Mesenchymal stem cell (in vitro differentiated cells and primary cell): ENCODE measurements around the gene TMOD2.

ENCODE experiments used
- DNase-seq: peaks from one replicate; pipeline ENCODE4 v3.0.0-alpha.2; 2013
- H2AFZ ChIP-seq: one replicate; pipeline ENCODE4 v1.6.1; 2013; ENCODE audit warnings: low read depth, mild to moderate bottlenecking, control low read depth, inconsistent platforms, low read length, moderate library complexity
- H2AK5ac ChIP-seq: 2 replicates; pipeline ENCODE4 v1.6.1; 2013; ENCODE audit warnings: low read length, moderate library complexity, mild to moderate bottlenecking, inconsistent platforms; ENCODE audit not compliant: severe bottlenecking
- H2BK120ac ChIP-seq: one replicate; pipeline ENCODE4 v1.6.1; 2013; ENCODE audit warnings: low read depth, mild to moderate bottlenecking, inconsistent platforms, low read length, moderate library complexity
- H2BK12ac ChIP-seq, 2 experiments: one replicate each; pipeline ENCODE4 v1.6.1; 2013; ENCODE audit warnings: inconsistent platforms in 2 of 2, low read length in 2 of 2, mild to moderate bottlenecking in 2 of 2, moderate library complexity in 2 of 2, control low read depth in 1 of 2
- H2BK15ac ChIP-seq: one replicate; pipeline ENCODE4 v1.6.1; 2013; ENCODE audit warnings: mild to moderate bottlenecking, low read depth, inconsistent platforms; ENCODE audit not compliant: poor library complexity, severe bottlenecking
- H2BK5ac ChIP-seq: 2 replicates; pipeline ENCODE4 v1.6.1; 2013; ENCODE audit warnings: low read depth, mild to moderate bottlenecking, low read length, control low read depth, inconsistent platforms; ENCODE audit not compliant: poor library complexity, severe bottlenecking
- H3K14ac ChIP-seq, 2 experiments: one replicate each; pipeline ENCODE4 v1.6.1; 2013; ENCODE audit warnings: inconsistent platforms in 2 of 2, low read length in 2 of 2, control low read depth in 1 of 2, mild to moderate bottlenecking in 1 of 2, moderate library complexity in 1 of 2
- H3K18ac ChIP-seq, 2 experiments: one replicate each; pipeline ENCODE4 v1.6.1; 2013; ENCODE audit warnings: inconsistent platforms in 2 of 2, low read length in 2 of 2, control low read depth in 1 of 2, low read depth in 1 of 2, mild to moderate bottlenecking in 1 of 2
- H3K23ac ChIP-seq, 2 experiments: one replicate each; pipeline ENCODE4 v1.6.1; 2013; ENCODE audit warnings: inconsistent platforms in 2 of 2, low read length in 2 of 2, mild to moderate bottlenecking in 2 of 2, moderate library complexity in 2 of 2, control low read depth in 1 of 2
- H3K27ac ChIP-seq: 2 replicates; pipeline ENCODE4 v1.5.1; 2013; ENCODE audit warnings: mild to moderate bottlenecking, moderate library complexity, low read length, control low read depth, inconsistent platforms; ENCODE audit not compliant: poor library complexity, severe bottlenecking
- H3K27me3 ChIP-seq, 2 experiments: 2 replicates each; pipeline versions ENCODE4 v1.6.1 to v1.7.0; 2013; ENCODE audit warnings: low read length in 2 of 2, mild to moderate bottlenecking in 2 of 2, moderate library complexity in 2 of 2, control low read depth in 1 of 2, inconsistent platforms in 1 of 2; ENCODE audit not compliant: control insufficient read depth in 1 of 2, insufficient read depth in 1 of 2
- H3K36me3 ChIP-seq, 2 experiments: 2 replicates each; pipeline versions ENCODE4 v1.6.1 to v1.7.0; 2013; ENCODE audit warnings: low read length in 2 of 2, control low read depth in 1 of 2, inconsistent platforms in 1 of 2, low read depth in 1 of 2, mild to moderate bottlenecking in 1 of 2; ENCODE audit not compliant: insufficient read depth in 2 of 2, control insufficient read depth in 1 of 2
- H3K4ac ChIP-seq, 2 experiments: one replicate each; pipeline ENCODE4 v1.6.1; 2013; ENCODE audit warnings: inconsistent platforms in 2 of 2, low read length in 2 of 2, mild to moderate bottlenecking in 2 of 2, moderate library complexity in 2 of 2, control low read depth in 1 of 2, low read depth in 1 of 2
- H3K4me1 ChIP-seq: 2 replicates; pipeline ENCODE4 v1.6.1; 2013; ENCODE audit warnings: low read depth, low read length, control low read depth; ENCODE audit not compliant: control insufficient read depth, insufficient read depth
- H3K4me2 ChIP-seq: 2 replicates; pipeline ENCODE4 v1.6.1; 2013; ENCODE audit warnings: low read length, mild to moderate bottlenecking, inconsistent platforms; ENCODE audit not compliant: poor library complexity, severe bottlenecking
- H3K4me3 ChIP-seq, 2 experiments: 2 replicates each; pipeline versions ENCODE4 v1.5.1 to v1.7.0; 2013; ENCODE audit warnings: low read length in 2 of 2, mild to moderate bottlenecking in 2 of 2, control low read depth in 1 of 2, low read depth in 1 of 2; ENCODE audit not compliant: insufficient read depth in 1 of 2
- H3K79me1 ChIP-seq: replicated peaks from 2 replicates; pipeline ENCODE4 v1.6.1; 2013; ENCODE audit warnings: mild to moderate bottlenecking, control low read depth, low read length, inconsistent platforms; ENCODE audit not compliant: poor library complexity, severe bottlenecking
- H3K9ac ChIP-seq: 2 replicates; pipeline ENCODE4 v1.7.0; 2013; ENCODE audit warnings: mild to moderate bottlenecking, low read length, moderate library complexity
- H3K9me3 ChIP-seq: 2 replicates; pipeline ENCODE4 v1.7.0; 2013; ENCODE audit warnings: mild to moderate bottlenecking, low read length; ENCODE audit not compliant: control insufficient read depth
- H4K8ac ChIP-seq: one replicate; pipeline ENCODE4 v1.6.1; 2013; ENCODE audit warnings: inconsistent platforms, mild to moderate bottlenecking, low read length, moderate library complexity
- H4K91ac ChIP-seq: one replicate; pipeline ENCODE4 v1.6.1; 2013; ENCODE audit warnings: mild to moderate bottlenecking, low read length, inconsistent platforms
- WGBS: methylation state at CpG from one replicate; pipeline ENCODE4 v1.1.7; 2013; ENCODE audit warnings: mixed read lengths; 5-methylcytosine and 5-hydroxymethylcytosine counted together

The TMOD2 gene

DNA sequence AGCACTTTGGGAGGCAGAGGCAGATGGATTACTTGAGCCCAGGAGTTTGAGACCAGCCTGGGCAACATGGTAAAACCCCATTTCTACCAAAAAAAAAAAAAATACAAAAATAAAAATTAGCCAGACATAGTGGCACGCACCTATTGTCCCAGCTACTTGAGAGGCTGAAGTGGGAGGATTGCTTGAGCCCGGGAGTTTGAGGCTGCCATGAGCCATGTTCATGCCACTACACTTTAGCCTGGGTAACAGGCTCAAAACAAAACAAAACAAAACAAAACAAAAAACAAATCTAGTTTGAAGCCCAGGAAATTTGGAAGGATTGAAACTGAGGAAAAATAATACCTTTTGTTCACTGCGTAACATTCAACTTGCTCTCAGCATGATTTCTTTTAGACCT, 94.7 kb downstream of the TMOD2 start:
- Histone ChIP-seq H3K4me3 (no peak overlapping the region), H3K9ac (peak overlapping the region; percentile 78), H2BK15ac (no peak overlapping the region), H3K9me3 (no peaks in the 10 kb centered on the region), H2BK120ac (no peak overlapping the region), H2AFZ (no peak overlapping the region), H2BK12ac (no peak overlapping the region), H3K36me3 (no peaks in the 10 kb centered on the region), H3K4me1 (peaks cover 8% of the 10 kb centered on the region), H3K27ac (peak overlapping the region; percentile 91), H4K8ac (no peak overlapping the region), H3K18ac (no peak overlapping the region), H3K14ac (no peak overlapping the region), H3K4ac (no peak overlapping the region), H3K4me2 (no peak overlapping the region), H3K27me3 (no peaks in the 10 kb centered on the region), H3K23ac (no peak overlapping the region), H2BK5ac (no peak overlapping the region), H2AK5ac (no peak overlapping the region), H4K91ac (no peak overlapping the region), H3K79me1 (peaks cover 5% of the 10 kb centered on the region)
- WGBS, result 100% methylated on average over 1 of the region's 3 CpGs
- DNase-seq, result no peak

- peak overlapping the region in 1 of 2 experiments; percentile 40 for H3K4ac ChIP-seq
- WGBS, result 6% methylated on average over 2 of the region's 3 CpGs
- DNase-seq, result peak; percentile 80
These were observed 95.2 kb downstream of the TMOD2 start for GRCh38 chr15:51846463-51847230.

GRCh38 chr15:51848811-51849210, 97.4 kb downstream of the TMOD2 start:
- WGBS, result 86% methylated on average over 3 of the region's 3 CpGs
- H3K4me2 ChIP-seq, result no peak overlapping the region
- H3K79me1 ChIP-seq, result peaks cover 6% of the 10 kb centered on the region
- H4K8ac ChIP-seq, result no peak overlapping the region
- H2BK12ac ChIP-seq, result no peak overlapping the region
- no peak overlapping the region for H4K91ac ChIP-seq
- H3K4me3 ChIP-seq, result no peak overlapping the region
- H2AFZ ChIP-seq, result no peak overlapping the region
- H2BK120ac ChIP-seq, result no peak overlapping the region
- H3K23ac ChIP-seq, result no peak overlapping the region
- H3K27ac ChIP-seq, result no peak overlapping the region
- H2BK5ac ChIP-seq, result no peak overlapping the region
- no peak overlapping the region for H3K18ac ChIP-seq
- no peak overlapping the region for H2AK5ac ChIP-seq
- DNase-seq, result no peak
- H3K27me3 ChIP-seq, result no peaks in the 10 kb centered on the region
- H3K4me1 ChIP-seq, result peaks cover 8% of the 10 kb centered on the region
- no peaks in the 10 kb centered on the region for H3K36me3 ChIP-seq
- H2BK15ac ChIP-seq, result no peak overlapping the region
- H3K9me3 ChIP-seq, result no peaks in the 10 kb centered on the region
- H3K9ac ChIP-seq, result no peak overlapping the region
- no peak overlapping the region for H3K14ac ChIP-seq
- no peak overlapping the region for H3K4ac ChIP-seq

More at GRCh38 chr15:51846463-51847230, 95.2 kb downstream of the TMOD2 start:
- no peaks in the 10 kb centered on the region for H3K36me3 ChIP-seq
- peaks cover 8% of the 10 kb centered on the region for H3K4me1 ChIP-seq
- peak overlapping the region in 1 of 2 experiments; percentile 8 for H3K4me3 ChIP-seq
- H3K9ac ChIP-seq, result peak overlapping the region; percentile 78
- H3K79me1 ChIP-seq, result peaks cover 5% of the 10 kb centered on the region
- no peak overlapping the region for H2AFZ ChIP-seq
- H4K91ac ChIP-seq, result no peak overlapping the region
- no peak overlapping the region for H4K8ac ChIP-seq
- H3K18ac ChIP-seq, result peak overlapping the region; percentile 33 to 38
- H3K4me2 ChIP-seq, result peak overlapping the region; percentile 63
- H3K14ac ChIP-seq, result peak overlapping the region in 1 of 2 experiments; percentile 59
- H3K27ac ChIP-seq, result peak overlapping the region; percentile 91
- H2AK5ac ChIP-seq, result peak overlapping the region; percentile 96
- H2BK120ac ChIP-seq, result no peak overlapping the region
- H2BK5ac ChIP-seq, result no peak overlapping the region
- no peak overlapping the region for H3K23ac ChIP-seq
- H3K9me3 ChIP-seq, result no peaks in the 10 kb centered on the region
- no peaks in the 10 kb centered on the region for H3K27me3 ChIP-seq
- H2BK12ac ChIP-seq, result no peak overlapping the region
- no peak overlapping the region for H2BK15ac ChIP-seq

GRCh38 chr15:51849860-51850259, 98.5 kb downstream of the TMOD2 start:
- Histone ChIP-seq H3K14ac (no peak overlapping the region), H3K36me3 (no peaks in the 10 kb centered on the region), H2AFZ (no peak overlapping the region), H3K79me1 (peaks cover 7% of the 10 kb centered on the region), H2AK5ac (no peak overlapping the region), H3K9ac (no peak overlapping the region), H3K4ac (no peak overlapping the region), H3K27ac (no peak overlapping the region), H3K4me3 (no peak overlapping the region), H4K8ac (no peak overlapping the region), H3K23ac (no peak overlapping the region), H3K18ac (no peak overlapping the region), H2BK15ac (no peak overlapping the region), H3K27me3 (no peaks in the 10 kb centered on the region), H3K9me3 (no peaks in the 10 kb centered on the region), H2BK12ac (no peak overlapping the region), H4K91ac (no peak overlapping the region), H2BK5ac (no peak overlapping the region), H2BK120ac (no peak overlapping the region), H3K4me1 (peaks cover 8% of the 10 kb centered on the region), H3K4me2 (no peak overlapping the region)
- no peak for DNase-seq
- WGBS, result 97% methylated on average over 3 of the region's 3 CpGs
